HG02623 (cell line): ENCODE measurements around the gene VAPA.
"Not testable (repeated sequence)": the region's sequence is repeated elsewhere in the genome, so short reads cannot be mapped to it uniquely, and the experiment has no call there.

Source experiments
- ATAC-seq: cut with Tn5 transposase; IDR thresholded peaks from one replicate; pipeline ENCODE4 v1.9.1; 2021; ENCODE audit warnings: moderate library complexity; ENCODE audit not compliant: unreplicated experiment

VAPA gene

DNA sequence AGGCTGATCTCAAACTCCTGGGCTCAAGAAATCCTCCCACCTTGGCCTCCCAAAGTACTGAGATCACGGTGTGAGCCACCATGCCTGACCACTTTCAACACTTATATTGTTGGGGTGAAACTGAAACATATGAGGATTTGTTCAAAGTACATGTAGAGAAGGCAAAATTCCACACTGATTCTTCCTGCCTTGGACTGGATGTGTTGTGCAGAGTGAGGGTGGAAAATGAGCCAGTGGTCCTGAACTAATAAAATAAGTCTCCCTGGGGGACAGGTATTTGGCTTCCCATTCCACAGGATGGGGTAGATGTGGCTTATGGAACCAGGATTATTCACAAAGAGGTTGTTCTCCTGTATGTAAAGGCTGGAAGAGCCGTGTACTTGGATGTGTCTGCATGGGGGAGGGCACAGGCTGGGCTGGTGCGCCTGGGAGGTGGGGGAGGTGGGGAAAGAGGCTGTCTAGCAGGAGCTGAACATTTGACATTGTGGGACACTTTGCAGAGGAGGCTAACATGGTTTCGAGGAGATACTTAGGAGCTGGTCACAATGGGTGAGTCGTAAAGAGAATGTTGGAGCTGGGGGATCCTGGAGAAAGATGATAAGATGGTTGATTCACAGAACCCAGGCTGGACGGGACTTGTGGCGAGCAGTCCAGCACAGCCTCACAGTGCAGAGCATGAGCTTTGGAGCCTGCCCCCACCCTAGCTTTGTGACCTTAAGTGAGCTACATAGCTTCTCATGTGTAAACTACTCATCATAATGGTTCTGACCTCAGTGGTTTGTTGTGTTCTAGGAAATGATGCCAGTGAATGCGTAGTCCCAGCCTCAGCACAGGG lies 28.4 kb upstream of the VAPA start, which contains the start of gene TXNDC2:
TSS of gene TXNDC2 (plus strand) at position 804 of the 835 bp plus-strand sequence. CDS start 708 bp downstream, outside the sequence.
- no peak for ATAC-seq

GRCh38 chr18:9886005-9886348 lies 27.8 kb upstream of the VAPA start:
- no peak for ATAC-seq

DNA sequence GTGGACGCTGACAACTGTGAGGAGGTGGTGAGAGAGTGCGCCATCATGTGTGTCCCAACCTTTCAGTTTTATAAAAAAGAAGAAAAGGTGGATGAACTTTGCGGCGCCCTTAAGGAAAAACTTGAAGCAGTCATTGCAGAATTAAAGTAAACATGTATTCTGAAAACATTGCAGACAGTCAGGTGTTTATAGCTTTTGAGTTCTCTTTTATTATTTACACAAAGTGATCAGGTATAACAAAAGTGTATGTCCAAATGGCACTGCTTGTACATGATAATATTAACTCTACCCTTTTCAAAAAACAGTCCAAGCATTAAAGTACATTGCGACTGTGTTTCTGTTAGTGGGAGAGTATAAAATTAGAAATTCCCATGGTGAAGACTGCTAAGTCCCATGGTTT lies 25.8 kb upstream of the VAPA start:
- no peak for ATAC-seq

GRCh38 chr18:9890196-9890595 lies 23.6 kb upstream of the VAPA start:
- ATAC-seq, result no peak

- ATAC-seq, result no peak
Measured at GRCh38 chr18:9890957-9891356, 22.9 kb upstream of the VAPA start.

- ATAC-seq, result not testable (repeated sequence)
Measured at GRCh38 chr18:9891515-9891914, 22.3 kb upstream of the VAPA start.

DNA sequence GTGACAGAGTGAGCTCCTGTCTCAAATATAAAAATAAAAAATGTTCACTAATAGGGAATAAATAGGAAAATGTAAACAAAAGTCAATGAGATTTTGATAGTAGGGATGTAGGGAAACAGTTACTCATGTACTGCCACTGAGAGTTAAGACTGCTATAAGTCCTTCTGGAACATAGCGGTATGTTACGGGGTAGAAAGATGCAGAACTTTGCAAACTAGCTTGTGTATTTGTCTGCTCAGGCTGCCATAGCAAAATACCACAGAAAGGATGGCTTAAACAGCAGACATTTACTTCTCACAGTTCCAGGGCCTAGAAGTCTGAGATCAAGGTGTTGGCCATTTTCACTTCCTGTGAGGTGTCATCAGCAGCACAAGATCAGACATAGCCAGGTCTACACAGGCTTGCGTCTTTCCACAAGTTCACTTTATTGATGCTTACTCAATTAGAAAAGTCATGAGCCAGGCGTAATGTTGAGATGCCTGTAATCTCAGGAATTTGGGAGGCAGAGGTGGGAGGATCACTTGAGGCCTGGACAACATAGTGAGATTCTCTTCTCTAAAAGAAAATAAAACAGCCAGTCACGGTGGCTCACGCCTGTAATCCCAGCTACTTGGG lies 19.3 kb upstream of the VAPA start:
- ATAC-seq, result no peak

- ATAC-seq, result no peak
Measured at GRCh38 chr18:9897129-9897528, 16.7 kb upstream of the VAPA start.

GRCh38 chr18:9897787-9898291 lies 16.0 kb upstream of the VAPA start:
- not testable (repeated sequence) for ATAC-seq

DNA sequence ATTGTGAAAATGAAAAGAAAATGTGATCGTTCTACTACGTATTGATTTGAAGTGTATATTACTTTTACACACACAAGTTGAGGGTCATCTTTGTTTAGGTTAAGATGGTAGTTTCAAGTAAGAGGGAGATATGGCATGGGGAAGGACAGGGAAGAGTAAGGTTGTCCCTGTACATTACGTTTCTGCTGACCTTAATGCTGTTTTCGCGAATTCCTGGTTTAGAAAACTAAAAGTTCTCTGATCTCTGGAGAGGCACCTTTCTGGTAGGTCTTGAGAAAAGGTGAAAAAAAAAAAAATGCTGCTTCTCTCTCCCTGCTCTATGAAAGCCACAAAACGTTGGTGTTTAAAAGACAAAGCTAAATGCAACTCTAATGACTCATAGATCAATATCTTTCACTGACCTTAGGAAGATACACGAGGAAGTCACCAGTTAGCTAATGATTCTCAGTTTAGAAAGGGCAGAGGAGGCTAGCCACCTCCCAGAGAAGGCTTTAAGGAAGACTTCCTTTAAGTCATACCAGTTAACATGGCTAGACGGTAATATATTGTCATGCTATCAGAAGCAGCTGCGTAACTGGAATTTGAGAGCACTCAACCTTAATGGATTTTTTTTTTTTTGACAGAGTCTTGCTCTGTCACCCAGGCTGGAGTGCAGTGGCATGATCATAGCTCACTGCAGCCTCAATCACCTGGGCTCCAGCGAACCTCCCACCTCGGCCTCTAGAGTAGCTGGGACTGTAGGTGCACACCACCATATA lies 14.8 kb upstream of the VAPA start:
- ATAC-seq, result no peak

GRCh38 chr18:9899550-9899930 lies 14.3 kb upstream of the VAPA start:
- ATAC-seq, result not testable (repeated sequence)

GRCh38 chr18:9900699-9901098 lies 13.1 kb upstream of the VAPA start:
- no peak for ATAC-seq

DNA sequence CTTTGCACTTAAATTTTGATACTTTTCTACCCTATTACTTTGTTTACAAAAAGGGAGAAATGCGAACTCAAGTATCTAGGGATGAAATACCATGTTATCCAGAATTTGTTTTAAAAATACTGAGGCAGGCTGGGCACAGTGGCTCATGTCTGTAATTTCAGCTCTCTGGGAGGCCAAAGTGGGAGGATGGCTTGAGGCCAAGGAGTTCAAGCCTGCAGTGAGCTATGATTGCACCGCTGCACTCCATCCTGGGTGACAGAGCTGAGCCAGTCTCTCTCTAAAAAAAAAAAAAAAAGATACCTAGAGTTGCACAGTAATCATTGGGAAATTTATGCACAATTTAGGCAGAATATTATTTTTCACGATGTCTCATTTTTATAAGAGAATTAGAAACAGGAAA lies 12.4 kb upstream of the VAPA start:
- no peak for ATAC-seq

DNA sequence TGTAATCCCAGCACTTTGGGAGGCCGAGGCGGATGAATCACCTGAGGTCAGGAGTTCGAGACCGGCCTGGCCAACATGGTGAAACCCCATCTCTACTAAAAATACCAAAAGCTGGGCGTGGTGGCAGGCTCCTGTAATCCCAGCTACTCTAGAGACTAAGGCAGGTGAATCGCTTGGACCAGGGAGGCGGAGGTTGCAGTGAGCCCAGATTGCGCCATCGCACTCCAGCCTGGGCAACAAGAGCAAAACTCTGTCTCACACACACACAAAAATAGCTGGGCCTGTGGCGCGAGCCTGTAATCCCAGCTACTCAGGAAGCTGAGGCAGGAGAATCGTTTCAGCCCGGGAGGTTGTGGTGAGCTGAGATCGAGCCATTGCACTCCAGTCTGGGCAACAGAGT lies 11.6 kb upstream of the VAPA start:
- ATAC-seq, result not testable (repeated sequence)

- ATAC-seq, result no peak
Measured at GRCh38 chr18:9902832-9903231, 11.0 kb upstream of the VAPA start.

DNA sequence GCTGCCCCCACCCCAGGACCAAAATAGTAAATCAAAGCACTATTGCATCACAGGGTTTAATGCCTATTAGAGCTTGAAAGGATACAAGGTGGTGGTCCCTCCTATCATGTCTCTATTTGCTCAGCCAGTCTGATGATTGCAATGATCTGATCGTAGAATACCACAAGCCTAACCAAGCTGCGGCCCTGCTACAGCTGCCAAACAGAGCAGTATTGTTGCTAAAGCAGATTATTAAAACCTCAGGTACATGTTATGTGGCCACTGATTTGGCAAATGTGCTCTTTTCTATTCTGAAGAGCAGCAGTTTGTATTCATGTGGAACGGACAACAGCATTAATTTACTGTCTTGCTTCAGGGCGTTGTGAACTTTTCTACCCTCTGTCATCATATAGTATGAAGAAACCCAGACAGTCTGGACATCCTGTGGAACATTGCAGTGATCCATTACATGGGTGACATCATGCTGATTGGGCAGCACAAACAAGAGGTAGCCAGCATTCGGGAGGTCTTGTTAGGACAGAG lies 8.4 kb upstream of the VAPA start:
- ATAC-seq, result no peak

GRCh38 chr18:9906481-9906880 lies 7.3 kb upstream of the VAPA start:
- no peak for ATAC-seq

DNA sequence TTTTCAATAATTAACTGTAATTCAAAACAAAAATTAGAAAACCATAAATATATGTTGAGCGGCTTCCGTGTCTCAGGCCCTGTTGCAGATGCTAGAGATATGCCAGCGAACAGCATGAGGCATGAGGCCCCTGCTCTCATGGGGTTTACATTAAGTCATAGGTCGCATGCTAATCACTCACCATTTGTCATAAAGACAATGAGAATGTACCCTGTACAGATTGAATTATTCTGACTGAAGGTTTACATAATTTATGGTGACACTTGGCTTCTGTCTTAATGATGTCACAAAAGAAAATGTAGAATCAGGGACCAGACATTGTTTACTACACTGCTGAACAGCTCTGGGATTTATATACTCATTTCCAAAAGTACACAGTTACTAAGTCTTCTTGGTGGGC lies 5.9 kb upstream of the VAPA start:
- ATAC-seq, result no peak

- ATAC-seq, result no peak
Measured at GRCh38 chr18:9910071-9910470, 3.7 kb upstream of the VAPA start.

DNA sequence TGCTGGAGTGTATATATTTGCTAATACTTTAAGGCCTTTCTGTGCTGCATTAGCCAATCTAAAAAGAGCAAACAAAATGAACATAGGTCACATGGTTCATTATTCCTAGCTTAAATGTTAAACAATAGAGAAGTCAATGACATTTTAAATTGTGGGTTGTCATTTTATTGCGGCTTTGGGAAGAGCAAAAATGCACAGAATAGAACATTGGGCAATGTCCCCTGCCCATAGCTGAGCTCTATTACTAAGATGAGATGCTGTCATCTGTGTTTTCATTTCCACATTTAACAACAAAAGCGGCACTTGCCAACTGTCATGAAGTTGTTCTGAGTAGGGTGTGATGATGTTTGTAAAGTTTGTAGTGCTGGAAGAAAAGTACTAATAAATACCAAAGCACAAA lies 3.2 kb upstream of the VAPA start:
- ATAC-seq, result no peak

GRCh38 chr18:9911226-9911625 lies 2.6 kb upstream of the VAPA start:
- no peak for ATAC-seq
